ENCODE measurements around the gene EIF2B4.
"Not testable (repeated sequence)": the region's sequence is repeated elsewhere in the genome, so short reads cannot be mapped to it uniquely, and the experiment has no call there.

Gene EIF2B4

DNA sequence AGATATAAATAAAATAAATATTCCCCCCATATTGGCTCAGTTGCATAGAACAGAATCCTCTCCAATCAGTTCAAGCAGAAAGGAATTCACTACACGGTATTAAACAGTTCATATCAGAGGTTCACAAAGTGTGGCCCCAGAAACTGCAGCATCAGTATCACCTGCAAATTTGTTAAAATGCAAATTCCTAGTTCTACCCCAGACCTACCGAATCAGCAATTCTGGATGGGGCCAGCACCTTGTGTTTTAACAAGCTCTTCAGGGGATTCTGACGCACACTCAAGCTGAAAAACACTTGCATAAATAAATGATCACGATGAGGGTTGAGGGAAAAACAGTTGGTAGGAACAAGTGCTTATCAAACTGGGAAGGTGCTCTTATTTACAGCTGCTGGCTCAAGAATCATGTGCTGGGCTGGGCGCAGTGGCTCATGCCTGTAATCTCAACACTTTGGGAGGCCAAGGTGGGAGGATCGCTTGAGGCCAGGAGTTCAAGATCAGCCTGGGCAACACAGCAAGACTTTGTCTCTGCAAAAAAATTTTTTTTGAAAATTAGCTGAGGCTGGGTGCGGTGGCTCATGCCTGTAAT, 19.9 kb downstream of the EIF2B4 start:
- in situ Hi-C loops (cut with MboI; ENCODE audit: low sequenced_read_pairs): no loop called here

DNA sequence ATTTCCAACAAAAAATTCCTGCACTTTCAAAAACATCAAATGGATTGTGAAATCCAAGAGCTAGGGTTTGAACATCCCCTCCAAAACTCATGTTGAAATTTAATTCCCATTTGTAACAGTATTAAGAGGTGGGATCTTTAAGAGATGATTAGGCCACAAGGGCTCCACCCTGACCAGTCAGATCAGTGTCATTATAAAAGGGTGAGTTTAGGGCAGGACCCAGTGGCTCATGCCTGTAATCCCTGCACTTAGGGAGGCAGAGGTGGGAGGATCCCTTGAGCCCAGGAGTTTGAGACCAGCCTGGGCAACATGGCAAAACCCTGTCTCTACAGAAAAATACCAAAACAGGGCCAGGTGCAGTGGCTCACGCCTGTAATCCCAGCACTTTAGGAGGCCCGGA, 22.5 kb downstream of the EIF2B4 start:
- in situ Hi-C loops (cut with MboI; ENCODE audit: low sequenced_read_pairs): no loop called here

DNA sequence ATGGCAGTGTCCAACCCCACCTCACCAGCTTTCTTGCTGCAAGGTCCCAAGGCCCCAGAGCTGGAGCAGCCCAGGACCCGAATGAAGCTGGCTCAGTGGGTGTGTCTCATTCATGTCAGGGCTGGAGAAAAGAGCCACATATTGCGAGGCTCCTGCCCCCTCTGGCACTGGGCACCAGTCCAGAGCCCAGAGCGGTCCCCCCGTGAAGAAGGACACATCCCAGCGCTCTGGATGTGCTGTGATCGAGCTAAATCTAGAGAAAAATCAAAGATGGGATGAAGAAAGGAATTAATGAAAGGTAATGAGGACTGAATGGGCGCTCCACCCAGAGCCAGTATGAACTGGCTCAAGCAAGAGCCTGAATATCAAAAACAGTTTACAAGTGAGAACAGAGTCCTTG, 34.0 kb downstream of the EIF2B4 start:
- in situ Hi-C loops (cut with MboI; ENCODE audit: low sequenced_read_pairs): no loop called here

DNA sequence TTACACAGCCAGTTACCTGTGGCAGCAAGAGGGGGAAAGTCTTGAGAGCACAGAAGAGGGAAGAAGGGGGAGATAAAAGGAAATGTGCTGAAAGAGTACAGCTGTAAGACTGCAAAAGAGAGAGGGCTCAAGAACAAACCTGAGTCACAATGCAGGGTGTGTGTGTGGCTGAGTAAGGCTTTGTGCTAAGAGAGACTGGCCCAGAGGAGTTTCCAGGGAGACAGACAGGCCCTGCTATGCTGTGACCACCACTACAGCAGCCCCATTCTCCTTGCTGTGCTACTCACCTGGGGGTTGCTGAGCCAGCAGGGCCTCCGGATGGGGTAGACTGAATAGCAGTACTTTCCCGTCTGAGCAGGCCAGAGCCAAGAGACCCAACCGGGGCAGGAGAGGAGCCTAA, 34.8 kb downstream of the EIF2B4 start:
- in situ Hi-C loops (cut with MboI; ENCODE audit: low sequenced_read_pairs): no loop called here

DNA sequence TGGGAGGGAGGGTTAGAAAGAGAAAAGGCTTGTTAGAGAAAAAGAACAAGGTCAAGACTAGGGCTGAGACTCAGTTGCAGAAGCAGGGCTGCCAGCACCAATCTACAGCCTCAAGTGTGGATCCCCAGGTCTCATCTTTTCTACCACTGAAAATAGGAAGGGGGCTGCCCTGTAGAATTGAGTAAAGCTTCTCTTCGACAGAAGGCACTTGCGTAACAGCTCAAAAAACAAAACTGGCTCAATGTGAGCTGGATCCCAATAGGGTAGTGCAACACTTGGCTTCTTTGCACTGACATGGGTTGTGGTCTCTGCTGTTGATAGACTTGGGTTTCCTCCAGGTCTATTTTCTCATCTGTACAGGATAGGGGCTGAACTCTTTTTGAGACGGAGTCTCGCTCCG, 45.4 kb downstream of the EIF2B4 start:
- in situ Hi-C loops (cut with MboI; ENCODE audit: low sequenced_read_pairs): no loop called here

DNA sequence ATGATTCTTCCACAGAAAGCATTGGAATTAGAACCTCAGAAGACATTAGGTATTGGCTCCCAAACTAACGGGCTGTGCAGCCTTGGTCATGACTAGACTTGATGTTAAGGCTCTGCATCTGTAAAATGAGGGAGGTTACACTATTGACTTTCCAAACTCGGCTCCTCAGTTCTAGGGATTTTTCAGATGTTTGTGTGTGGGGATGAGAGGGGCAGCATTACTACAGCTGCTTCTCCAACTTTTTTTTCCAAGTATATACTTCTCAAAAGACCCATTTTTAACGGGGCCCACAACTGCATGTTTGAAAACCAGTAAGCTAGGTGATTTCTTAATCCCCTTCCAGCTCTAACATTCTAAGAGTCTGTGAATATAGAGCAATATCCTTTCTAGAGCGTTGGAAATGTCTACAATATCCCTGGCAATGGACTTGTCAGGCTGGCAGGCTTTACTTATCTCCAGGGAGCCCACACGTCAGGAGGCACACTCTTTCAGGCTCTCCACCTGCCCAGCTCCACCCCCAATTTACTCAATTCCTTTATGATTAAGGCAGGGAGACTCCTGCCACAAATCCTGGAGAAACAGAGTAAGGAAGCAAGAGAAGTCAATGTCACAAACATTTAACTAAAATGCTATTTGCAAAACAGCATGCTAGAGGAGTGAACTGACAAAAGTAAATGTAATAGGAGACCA, 46.4 kb downstream of the EIF2B4 start:
- in situ Hi-C loops (cut with MboI; ENCODE audit: low sequenced_read_pairs): no loop called here

DNA sequence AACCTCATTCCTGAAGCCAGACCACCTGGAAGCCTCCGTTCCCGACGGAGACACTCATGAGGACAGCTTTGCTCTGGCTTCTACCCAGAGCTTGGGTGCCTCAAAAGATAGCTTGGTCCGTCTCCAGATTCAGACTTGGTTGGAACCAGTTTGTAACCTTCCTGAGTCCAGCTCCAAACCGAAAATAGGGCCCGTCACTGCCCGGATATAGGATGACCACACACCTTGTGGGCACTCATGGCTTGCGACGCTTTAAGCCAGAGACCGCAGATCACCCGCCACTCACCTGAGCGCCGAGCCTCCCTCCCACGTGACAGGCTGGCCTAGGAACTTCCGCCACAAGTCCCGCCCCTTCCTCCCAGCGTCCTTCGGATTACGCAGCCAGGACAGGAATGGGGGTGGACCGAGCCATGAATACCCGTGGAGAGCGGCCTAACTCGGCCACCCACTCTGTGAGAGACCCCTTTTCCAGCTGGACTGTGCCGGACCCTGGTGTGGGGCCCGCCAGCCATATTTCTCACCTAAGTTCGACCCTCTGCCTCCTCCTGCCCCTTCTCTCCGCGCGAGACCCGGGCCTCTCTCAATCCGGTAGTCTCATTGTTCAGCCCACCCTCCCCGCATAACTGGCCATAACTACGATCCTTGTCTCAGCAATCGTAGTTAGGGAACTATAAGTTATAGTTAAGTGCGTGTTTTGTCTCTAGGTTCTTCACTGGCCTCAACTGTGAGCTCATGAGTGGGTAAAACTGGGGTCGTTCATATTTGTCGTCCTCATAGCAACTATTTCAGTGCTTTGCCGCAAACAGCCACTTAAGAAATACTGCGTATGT, 47.2 kb downstream of the EIF2B4 start, which contains the start of gene MPV17:
Gene MPV17, minus strand, starts transcription at position 332 of the 830 bp plus-strand sequence. CDS start 580 bp downstream, outside the sequence.
- in situ Hi-C loops (cut with MboI; ENCODE audit: low sequenced_read_pairs): no loop called here

DNA sequence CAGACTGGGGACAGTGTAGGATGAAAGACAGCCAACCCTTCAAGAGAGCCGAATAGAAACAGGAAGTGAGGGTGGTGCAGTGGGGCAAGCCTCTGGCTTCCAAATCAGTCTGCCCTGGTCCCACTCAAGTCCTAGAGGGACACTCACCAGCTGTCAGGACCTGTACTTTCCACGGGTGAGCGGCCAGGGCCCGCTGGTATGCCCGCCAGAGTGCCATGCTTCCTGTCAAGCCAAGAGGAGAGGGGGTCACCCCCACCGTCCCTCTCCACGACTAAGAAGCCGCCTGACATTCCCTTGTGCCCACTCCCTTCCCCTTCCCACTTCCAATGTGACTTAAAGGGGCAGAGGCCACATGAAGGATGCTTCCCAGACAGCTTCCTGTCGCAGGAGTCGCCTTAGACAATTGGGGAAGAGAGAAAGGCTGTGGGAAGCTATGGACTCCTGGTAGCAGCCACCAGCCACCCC, 47.8 kb downstream of the EIF2B4 start:
- in situ Hi-C loops (cut with MboI; ENCODE audit: low sequenced_read_pairs): no loop called here

DNA sequence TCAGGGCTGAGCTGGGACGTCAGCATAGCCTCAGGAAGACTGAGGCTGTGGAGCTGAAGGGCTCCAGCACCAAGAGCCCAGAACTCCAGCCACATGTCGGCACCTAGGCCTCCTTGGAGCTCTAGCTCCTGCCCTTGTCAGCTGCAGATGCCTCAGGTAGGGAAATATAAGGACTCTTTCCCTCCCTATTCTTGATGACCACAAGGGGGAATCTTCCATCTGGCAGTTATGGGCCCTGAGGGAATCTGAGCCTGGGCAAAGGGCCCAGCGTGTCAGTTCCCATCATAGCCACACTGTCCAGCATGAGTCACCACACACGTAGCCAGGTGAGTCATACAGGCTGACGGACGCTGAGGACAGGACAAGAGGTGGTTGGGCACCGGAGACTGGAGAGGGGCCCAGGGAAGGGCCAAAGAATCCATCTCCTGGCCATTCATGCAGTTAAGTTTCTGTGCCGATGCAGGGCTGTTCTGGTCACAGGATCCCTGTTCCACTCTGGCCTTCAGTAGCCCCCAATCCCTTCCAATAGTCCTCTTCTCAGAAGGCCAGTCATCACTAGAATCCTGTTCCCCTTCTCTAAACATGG, 49.1 kb downstream of the EIF2B4 start:
- in situ Hi-C loops (cut with MboI; ENCODE audit: low sequenced_read_pairs): no loop called here

DNA sequence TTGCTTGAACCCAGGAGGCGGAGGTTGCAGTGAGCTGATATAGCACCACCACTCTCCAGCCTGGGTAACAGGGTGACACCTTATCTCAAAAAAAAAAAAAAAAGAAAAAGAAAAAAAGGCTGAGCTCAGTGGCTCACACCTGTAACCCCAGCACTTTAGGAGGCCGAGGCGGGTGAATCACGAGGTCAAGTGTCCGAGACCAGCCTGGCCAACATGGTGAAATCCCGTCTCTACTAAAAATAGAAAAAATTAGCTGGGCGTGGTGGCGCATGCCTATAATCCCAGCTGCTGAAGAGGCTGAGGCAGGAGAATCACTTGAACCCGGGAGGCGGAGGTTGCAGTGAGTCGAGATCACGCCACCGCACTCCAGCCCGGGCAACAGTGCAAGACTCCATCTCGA, 50.3 kb downstream of the EIF2B4 start:
- in situ Hi-C loops (cut with MboI; ENCODE audit: low sequenced_read_pairs): not testable (repeated sequence)

DNA sequence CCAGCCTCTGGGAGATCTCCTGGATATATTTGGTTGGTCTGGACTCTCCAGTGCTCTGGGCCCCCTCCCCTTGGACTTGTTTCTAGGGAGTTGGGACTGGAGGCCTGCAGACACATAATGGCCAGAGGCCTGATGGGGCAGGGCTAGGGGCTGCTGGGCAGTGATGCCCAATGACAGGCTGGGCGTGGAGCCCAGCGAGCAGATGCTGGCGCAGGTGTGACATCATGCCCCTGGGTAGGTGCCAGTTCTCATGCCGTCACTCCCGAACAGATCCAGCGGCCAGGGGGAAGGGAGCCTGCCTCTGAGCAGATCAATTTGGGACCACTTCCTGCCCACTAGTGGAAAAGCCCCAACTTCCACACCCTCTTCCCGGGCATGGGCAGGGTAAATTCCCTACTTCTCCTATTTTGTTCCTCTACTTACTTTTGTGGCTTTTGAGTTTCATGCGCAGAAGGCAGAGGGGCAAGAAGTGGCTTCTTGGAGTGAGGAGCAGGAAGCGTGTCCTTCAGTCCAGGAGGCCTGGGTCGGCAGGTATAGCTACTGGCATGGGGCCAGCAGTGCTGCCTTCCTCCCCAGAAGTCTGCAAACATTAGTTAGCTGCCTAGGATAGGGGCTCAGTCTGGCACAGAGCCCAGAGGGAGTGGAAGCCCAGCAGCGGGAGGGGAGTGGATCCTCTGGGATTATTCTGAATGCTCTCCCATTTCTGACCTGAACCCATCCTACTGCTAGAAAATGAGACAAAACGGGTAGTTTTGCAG, 53.3 kb downstream of the EIF2B4 start:
- in situ Hi-C loops (cut with MboI; ENCODE audit: low sequenced_read_pairs): no loop called here

DNA sequence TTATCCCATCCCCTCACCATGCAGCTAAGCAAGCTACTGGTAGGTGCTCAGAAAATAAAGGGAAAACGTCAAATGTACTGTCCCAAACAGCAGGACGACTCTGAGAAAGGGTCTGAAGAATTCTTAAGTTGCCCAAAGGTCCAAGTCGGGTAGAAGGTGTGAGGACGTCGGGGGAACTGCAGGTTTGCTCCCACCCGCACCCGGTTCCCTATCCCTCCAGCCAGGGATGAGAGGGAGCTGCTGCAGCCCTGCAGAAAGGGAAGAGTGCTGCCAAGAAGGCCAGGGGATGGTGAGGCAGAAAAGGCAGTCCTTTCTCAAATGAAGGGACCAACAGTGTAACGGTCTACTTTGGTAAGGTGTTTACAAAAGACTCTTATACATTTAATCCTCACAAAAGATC, 55.0 kb downstream of the EIF2B4 start:
- in situ Hi-C loops (cut with MboI; ENCODE audit: low sequenced_read_pairs): no loop called here

DNA sequence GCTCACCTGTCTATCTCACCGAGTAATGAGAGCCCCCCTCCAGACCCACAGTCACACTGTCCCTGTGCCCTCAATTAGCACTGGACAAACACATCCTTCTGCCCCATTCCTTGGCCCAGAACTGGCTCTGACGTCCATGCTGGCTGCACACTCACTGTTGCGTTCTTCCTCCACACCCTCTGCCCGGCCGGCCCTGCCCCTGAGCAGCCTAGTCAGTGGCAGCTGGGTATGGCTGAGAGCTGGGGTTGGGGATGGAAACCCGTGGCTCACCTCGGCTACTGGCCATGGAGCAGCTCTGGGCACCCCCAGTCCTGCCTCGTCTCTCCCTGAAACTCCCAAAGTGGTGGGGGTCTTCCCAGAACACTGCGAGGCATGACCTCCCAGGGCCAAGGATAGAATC, 55.4 kb downstream of the EIF2B4 start:
- in situ Hi-C loops (cut with MboI; ENCODE audit: low sequenced_read_pairs): no loop called here
